H9 (cell line): ENCODE measurements around the gene QSOX1. TPM values are rescaled to one million over a fixed set of nuclear protein-coding genes. Genes with fewer than 3 reads are reported as not detected.

Experiments used
- DNase-seq: peaks from one replicate; pipeline ENCODE4 v3.0.0-alpha.2; 2017
- H2AFZ ChIP-seq: one replicate; pipeline ENCODE4 v1.6.1; 2013; ENCODE audit warnings: mild to moderate bottlenecking, low read length, control low read depth, moderate library complexity
- H2AK5ac ChIP-seq: 2 replicates; pipeline ENCODE4 v1.6.1; 2013; ENCODE audit warnings: low read length, control low read depth, mixed read lengths; ENCODE audit not compliant: insufficient read length
- H2BK120ac ChIP-seq: one replicate; pipeline ENCODE4 v1.6.1; 2013; ENCODE audit warnings: low read depth, mild to moderate bottlenecking, low read length, control low read depth, inconsistent platforms; ENCODE audit not compliant: poor library complexity, severe bottlenecking
- H2BK12ac ChIP-seq: 2 replicates; pipeline ENCODE4 v1.6.1; 2013; ENCODE audit warnings: low read length, control low read depth, mixed read lengths, low read depth; ENCODE audit not compliant: insufficient read length
- H2BK15ac ChIP-seq: 2 replicates; pipeline ENCODE4 v1.6.1; 2013; ENCODE audit warnings: low read depth, low read length, control low read depth
- H2BK20ac ChIP-seq: one replicate; pipeline ENCODE4 v1.6.1; 2013; ENCODE audit warnings: low read depth, mild to moderate bottlenecking, low read length, control low read depth, inconsistent platforms; ENCODE audit not compliant: poor library complexity, severe bottlenecking
- H2BK5ac ChIP-seq: 2 replicates; pipeline ENCODE4 v1.6.1; 2013; ENCODE audit warnings: low read length, control low read depth, mixed read lengths; ENCODE audit not compliant: insufficient read length
- H3K14ac ChIP-seq: 2 replicates; pipeline ENCODE4 v1.6.1; 2013; ENCODE audit warnings: low read length, control low read depth; ENCODE audit not compliant: insufficient read depth
- H3K18ac ChIP-seq: 2 replicates; pipeline ENCODE4 v1.6.1; 2013; ENCODE audit warnings: low read depth, mild to moderate bottlenecking, mixed read lengths, low read length, control low read depth; ENCODE audit not compliant: insufficient read length
- H3K23ac ChIP-seq: 2 replicates; pipeline ENCODE4 v1.6.1; 2013; ENCODE audit warnings: low read length, control low read depth, mixed read lengths, low read depth; ENCODE audit not compliant: insufficient read length
- H3K23me2 ChIP-seq: 2 replicates; pipeline ENCODE4 v1.6.1; 2013; ENCODE audit warnings: low read depth, mild to moderate bottlenecking, mixed read lengths, low read length, control low read depth; ENCODE audit not compliant: insufficient read length, poor library complexity, severe bottlenecking
- H3K27ac ChIP-seq: 2 replicates; pipeline ENCODE4 v1.5.1; 2013; ENCODE audit warnings: low read length, control low read depth, mixed read lengths, low read depth; ENCODE audit not compliant: insufficient read length
- H3K27me3 ChIP-seq: 2 replicates; pipeline ENCODE4 v1.6.1; 2013; ENCODE audit warnings: low read length, control low read depth, inconsistent platforms; ENCODE audit not compliant: insufficient read depth
- H3K4ac ChIP-seq: 2 replicates; pipeline ENCODE4 v1.6.1; 2013; ENCODE audit warnings: low read depth, mild to moderate bottlenecking, control low read depth, inconsistent platforms, low read length, moderate library complexity
- H3K4me1 ChIP-seq: 2 replicates; pipeline ENCODE4 v1.6.1; 2013; ENCODE audit warnings: low read length, control low read depth, inconsistent platforms; ENCODE audit not compliant: insufficient read depth
- H3K4me2 ChIP-seq: 2 replicates; pipeline ENCODE4 v1.6.1; 2013; ENCODE audit warnings: low read length, control low read depth, mixed read lengths; ENCODE audit not compliant: insufficient read length, insufficient read depth
- H3K56ac ChIP-seq: 2 replicates; pipeline ENCODE4 v1.6.1; 2013; ENCODE audit warnings: low read depth, mild to moderate bottlenecking, mixed read lengths, low read length, control low read depth; ENCODE audit not compliant: insufficient read length
- H3K79me1 ChIP-seq: 2 replicates; pipeline ENCODE4 v1.6.1; 2013; ENCODE audit warnings: low read depth, mild to moderate bottlenecking, moderate library complexity, low read length, control low read depth, inconsistent platforms; ENCODE audit not compliant: insufficient read depth, poor library complexity, severe bottlenecking
- H3K79me2 ChIP-seq: 2 replicates; pipeline ENCODE4 v1.6.1; 2013; ENCODE audit warnings: low read length, control low read depth, inconsistent platforms; ENCODE audit not compliant: insufficient read depth
- H3K9ac ChIP-seq: 2 replicates; pipeline ENCODE4 v1.6.1; 2013; ENCODE audit warnings: low read length, control low read depth, mixed read lengths; ENCODE audit not compliant: insufficient read length; ENCODE audit errors: extremely low read depth
- H3K9me3 ChIP-seq: one replicate; pipeline ENCODE4 v1.6.1; 2013; ENCODE audit warnings: low read depth, low read length, inconsistent platforms; ENCODE audit not compliant: control insufficient read depth
- H3T11ph ChIP-seq: one replicate; pipeline ENCODE4 v1.6.1; 2013; ENCODE audit warnings: mild to moderate bottlenecking, low read length, control low read depth, inconsistent platforms
- H4K20me1 ChIP-seq: one replicate; pipeline ENCODE4 v1.6.1; 2013; ENCODE audit not compliant: control insufficient read depth, insufficient read length, insufficient read depth
- H4K5ac ChIP-seq: 2 replicates; pipeline ENCODE4 v1.6.1; 2013; ENCODE audit warnings: low read depth, mild to moderate bottlenecking, mixed read lengths, low read length, control low read depth; ENCODE audit not compliant: insufficient read length
- H4K8ac ChIP-seq: replicated peaks from 2 replicates; pipeline ENCODE4 v1.6.1; 2013; ENCODE audit warnings: low read length, control low read depth, mixed read lengths, low read depth; ENCODE audit not compliant: insufficient read length
- H4K91ac ChIP-seq: 2 replicates; pipeline ENCODE4 v1.6.1; 2013; ENCODE audit warnings: low read depth, mild to moderate bottlenecking, moderate library complexity, mixed read lengths, low read length, control low read depth; ENCODE audit not compliant: insufficient read length
- H3K27ac Mint-ChIP-seq, 3 experiments: 2 replicates in 2 of 3; 3 replicates in 1 of 3; pipeline ENCODE4 v1.8.0; 2020 to 2021; ENCODE audit warnings: mixed read lengths in 3 of 3, mild to moderate bottlenecking in 1 of 3, moderate library complexity in 1 of 3
- H3K27me3 Mint-ChIP-seq: 2 replicates; pipeline ENCODE4 v1.8.0; 2021; ENCODE audit warnings: low read depth, mild to moderate bottlenecking, moderate library complexity, mixed read lengths
- H3K36me3 Mint-ChIP-seq, 3 experiments: 2 replicates in 2 of 3; 3 replicates in 1 of 3; pipeline ENCODE4 v1.8.0; 2020 to 2021; ENCODE audit warnings: low read depth in 3 of 3, mixed read lengths in 3 of 3; ENCODE audit not compliant: insufficient read depth in 1 of 3
- H3K4me1 Mint-ChIP-seq, 2 experiments: 2 replicates each; pipeline ENCODE4 v1.8.0; 2020; ENCODE audit warnings: mixed read lengths in 2 of 2
- H3K4me3 Mint-ChIP-seq, 2 experiments: 2 replicates in 1 of 2; 3 replicates in 1 of 2; pipeline ENCODE4 v1.8.0; 2020 to 2021; ENCODE audit warnings: mild to moderate bottlenecking in 2 of 2, mixed read lengths in 2 of 2, moderate library complexity in 1 of 2
- H3K9me3 Mint-ChIP-seq, 2 experiments: 2 replicates in 1 of 2; 3 replicates in 1 of 2; pipeline ENCODE4 v1.8.0; 2020; ENCODE audit warnings: mild to moderate bottlenecking in 2 of 2, mixed read lengths in 2 of 2, moderate library complexity in 1 of 2
- CTCF ChIP-seq: fragments of 200-600 bp; sonication (generic); conservative IDR thresholded peaks from 3 replicates; pipeline ENCODE4 v1.8.0; 2021; ENCODE audit warnings: antibody characterized with exemption, mild to moderate bottlenecking
- WGBS: extraction: QIAGEN DNeasy Blood & Tissue Kit; methylation state at CpG from one replicate; pipeline ENCODE4 v1.1.7; 2013; ENCODE audit warnings: missing lambda C conversion rate, low lambda C conversion rate, mixed read lengths; ENCODE audit not compliant: insufficient read length; ENCODE audit errors: extremely low coverage; 5-methylcytosine and 5-hydroxymethylcytosine counted together
- total RNA-seq: library from RNA; stranded (reverse); gene quantifications from 2 replicates; pipeline ENCODE4 v1.2.1, GENCODE V29; 2021

Gene QSOX1
- total RNA-seq, 1 experiment from 2014 or later = 79.2 TPM

DNA sequence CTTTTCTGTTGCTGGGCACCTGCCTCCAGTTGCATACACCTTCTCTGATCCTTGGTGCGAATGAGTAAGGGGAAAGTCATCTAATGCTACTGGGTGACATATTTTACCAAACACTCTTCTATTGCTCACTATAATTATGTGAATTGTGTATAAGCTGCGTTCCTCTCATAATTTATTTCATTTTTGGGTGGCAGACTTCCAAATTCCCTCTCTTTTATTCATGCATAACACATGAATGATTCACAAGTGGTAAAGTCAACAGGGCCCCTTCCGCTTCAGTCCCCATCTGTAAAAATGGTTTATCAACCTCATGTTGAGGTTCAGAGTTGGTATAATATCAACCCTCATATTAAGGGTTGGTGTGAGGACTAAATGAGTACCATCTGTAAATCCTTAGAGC, 3.2 kb upstream of the QSOX1 start:
- Mint-ChIP-seq H3K4me1 (peaks cover 14 to 16% of the 10 kb centered on the region in 2 experiments), H3K36me3 (no peaks in the 10 kb centered on the region; a peak in 1 of 7 replicates), H3K9me3 (no peaks in the 10 kb centered on the region), H3K27me3 (peaks cover 29% of the 10 kb centered on the region), H3K4me3 (no peak overlapping the region), H3K27ac (no peak overlapping the region)
- Histone ChIP-seq H2BK5ac (no peak overlapping the region), H4K5ac (no peak overlapping the region), H2BK120ac (no peak overlapping the region), H3K23me2 (peaks cover 8% of the 10 kb centered on the region), H2BK20ac (no peak overlapping the region), H3K18ac (no peak overlapping the region), H3K56ac (no peak overlapping the region), H3K4ac (no peak overlapping the region), H3K27ac (no peak overlapping the region), H2BK12ac (no peak overlapping the region), H2AFZ (no peak overlapping the region), H3K23ac (no peak overlapping the region), H3T11ph (no peak overlapping the region), H4K20me1 (no peaks in the 10 kb centered on the region), H2AK5ac (no peak overlapping the region), H3K79me1 (no peaks in the 10 kb centered on the region), H3K9me3 (no peaks in the 10 kb centered on the region), H3K4me2 (no peak overlapping the region), H4K91ac (no peak overlapping the region), H3K79me2 (peaks cover 1% of the 10 kb centered on the region; the same call in 1 of the 2 replicates), H4K8ac (no peak overlapping the region), H3K9ac (no peak overlapping the region), H3K27me3 (no peaks in the 10 kb centered on the region; the same call in none of the 2 replicates), H3K4me1 (no peaks in the 10 kb centered on the region; the same call in 1 of the 2 replicates), H2BK15ac (no peak overlapping the region), H3K14ac (no peak overlapping the region)
- no CpG with 5 or more reads among the region's 3 CpGs for WGBS
- no peak for DNase-seq
- no peak for TF ChIP-seq CTCF
